ENCODE results near the gene CLASP2. TPM values are rescaled to one million over a fixed set of nuclear protein-coding genes. Genes with fewer than 3 reads are reported as not detected.
A peak's percentile ranks its signal among the peaks of the same experiment; 100 is the strongest.

The CLASP2 gene
- total RNA-seq, 4 donors from 2014 or later: 38.4 to 53.2 (median 43.1) TPM

DNA sequence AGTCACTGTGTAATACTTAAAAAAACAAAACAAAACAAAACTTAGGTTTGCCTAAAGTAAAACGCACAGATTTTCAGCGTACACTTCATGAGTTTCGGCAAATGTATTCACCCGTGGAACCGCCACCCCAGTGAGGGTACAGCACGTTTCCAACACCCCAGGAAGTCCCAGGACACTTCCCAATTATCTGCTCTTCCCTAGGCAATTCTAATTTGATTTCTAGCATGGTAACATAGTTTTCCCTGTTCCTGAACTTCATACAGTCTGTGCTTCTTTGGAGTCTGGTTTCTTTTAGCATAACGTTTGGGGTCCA, 497 bp upstream of the CLASP2 start:
- no peak for DNase-seq (ENCODE audit: extremely low spot score)
- no peaks in the 10 kb centered on the region for H3K36me3 ChIP-seq
- no peaks in the 10 kb centered on the region for H3K27me3 ChIP-seq
- H3K4me1 ChIP-seq: peaks cover 7 to 22% (median 19%) of the 10 kb centered on the region in 4 donors
- WGBS: 0% methylated on average over 7 of the region's 7 CpGs
- H3K4me3 ChIP-seq: peak overlapping the region; percentile 79 to 99 (median 92)
- peak overlapping the region; percentile 97 to 100 (median 98) for H3K27ac ChIP-seq (replicated peaks in 1 of 4)
- no peaks in the 10 kb centered on the region for H3K9me3 ChIP-seq
- TF ChIP-seq CTCF (IDR thresholded peaks at IDR 0.05) (no peak), POLR2A (IDR thresholded peaks at IDR 0.05; ENCODE audit: low read depth) (no peak), EP300 (IDR thresholded peaks at IDR 0.05) (no peak), POLR2AphosphoS5 (IDR thresholded peaks at IDR 0.05) (no peak)
- intact Hi-C loops (cut with DNase I): loop anchor here (5.0 kb wide), 1 partner anchor 69 kb away; no protein-coding TSS in a partner anchor

- DNase-seq (ENCODE audit: extremely low spot score): no peak
- TF ChIP-seq EP300 (IDR thresholded peaks at IDR 0.05) (no peak), POLR2AphosphoS5 (IDR thresholded peaks at IDR 0.05) (no peak)
- Histone ChIP-seq H3K4me1 (peaks cover 7 to 22% (median 19%) of the 10 kb centered on the region in 4 donors), H3K9me3 (no peaks in the 10 kb centered on the region), H3K27ac (replicated peaks in 1 of 4) (peak overlapping the region; percentile 97 to 100 (median 98)), H3K36me3 (no peaks in the 10 kb centered on the region), H3K4me3 (peak overlapping the region; percentile 79 to 99 (median 92)), H3K27me3 (no peaks in the 10 kb centered on the region)
- 0% methylated on average over 16 of the region's 26 CpGs for WGBS
- intact Hi-C loops (cut with DNase I): loop anchor here (2.0 to 5.0 kb wide), 2 partner anchors 70 to 81 kb away; no protein-coding TSS in a partner anchor
Measured at GRCh38 chr3:33717616-33717865, 513 bp downstream of the CLASP2 start.

GRCh38 chr3:33716227-33716626, 1.8 kb downstream of the CLASP2 start:
- Histone ChIP-seq H3K9me3 (no peaks in the 10 kb centered on the region), H3K36me3 (no peaks in the 10 kb centered on the region), H3K27me3 (no peaks in the 10 kb centered on the region), H3K4me1 (peaks cover 7 to 22% (median 19%) of the 10 kb centered on the region in 4 donors), H3K4me3 (peak overlapping the region; percentile 79 to 99 (median 92)), H3K27ac (replicated peaks in 1 of 4) (no peak overlapping the region)
- 56% methylated on average over 7 of the region's 7 CpGs for WGBS
- DNase-seq (ENCODE audit: extremely low spot score): no peak
- intact Hi-C loops (cut with DNase I): loop anchor here (2.0 to 5.0 kb wide), 2 partner anchors 71 to 79 kb away; no protein-coding TSS in a partner anchor
- TF ChIP-seq CTCF (IDR thresholded peaks at IDR 0.05) (no peak), POLR2AphosphoS5 (IDR thresholded peaks at IDR 0.05) (no peak), EP300 (IDR thresholded peaks at IDR 0.05) (no peak), POLR2A (IDR thresholded peaks at IDR 0.05; ENCODE audit: low read depth) (no peak)

DNA sequence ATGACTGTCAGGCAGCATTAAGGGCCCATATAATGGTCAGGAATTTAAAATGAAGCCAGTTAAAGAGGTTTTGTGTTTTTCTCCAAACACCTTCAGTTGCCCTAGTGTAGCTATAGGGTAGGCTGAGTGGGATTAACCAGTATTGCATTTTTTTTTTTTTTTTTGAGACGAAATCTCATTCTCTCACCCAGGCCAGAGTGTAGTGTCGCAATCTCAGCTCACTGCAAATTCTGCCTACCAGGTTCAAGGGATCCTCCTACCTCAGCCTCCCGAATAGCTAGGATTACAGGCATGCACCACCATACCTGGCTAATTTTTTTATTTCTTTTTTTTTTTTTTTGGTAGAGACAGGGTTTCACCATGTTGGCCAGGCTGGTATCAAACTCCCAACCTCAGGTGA, 7.0 kb downstream of the CLASP2 start:
- Histone ChIP-seq H3K27ac (replicated peaks in 1 of 4) (no peak overlapping the region), H3K4me3 (no peak overlapping the region), H3K9me3 (no peaks in the 10 kb centered on the region), H3K27me3 (no peaks in the 10 kb centered on the region), H3K36me3 (no peaks in the 10 kb centered on the region), H3K4me1 (peaks cover 2 to 4% (median 4%) of the 10 kb centered on the region in 4 donors)
- WGBS: 97% methylated on average over 3 of the region's 3 CpGs
- TF ChIP-seq POLR2AphosphoS5 (IDR thresholded peaks at IDR 0.05) (no peak), CTCF (IDR thresholded peaks at IDR 0.05) (no peak), POLR2A (IDR thresholded peaks at IDR 0.05; ENCODE audit: low read depth) (no peak), EP300 (IDR thresholded peaks at IDR 0.05) (no peak)
- intact Hi-C loops (cut with DNase I): no loop called here
- no peak for DNase-seq (ENCODE audit: extremely low spot score)

DNA sequence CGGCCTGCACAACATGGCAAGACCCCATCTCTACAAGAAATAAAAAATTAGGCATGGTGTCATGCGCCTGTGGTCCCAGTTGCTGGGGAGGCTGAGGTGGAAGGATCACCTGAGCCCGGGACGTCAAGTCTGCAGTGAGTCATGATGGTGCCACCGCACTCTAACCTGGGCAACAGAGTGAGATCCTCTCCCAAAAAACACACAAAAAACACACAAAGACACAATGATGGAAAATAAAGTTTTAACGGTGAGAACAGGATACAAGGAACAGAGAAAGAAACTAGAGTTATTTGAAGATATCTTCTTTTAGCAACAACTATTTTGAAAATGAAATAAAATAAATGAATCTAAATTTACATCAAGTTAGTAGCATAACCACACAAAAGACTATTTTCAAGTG, 12.0 kb downstream of the CLASP2 start:
- Histone ChIP-seq H3K9me3 (peaks cover 0 to 14% (median 10%) of the 10 kb centered on the region in 4 donors), H3K36me3 (no peaks in the 10 kb centered on the region), H3K4me3 (no peak overlapping the region), H3K27ac (replicated peaks in 1 of 4) (no peak overlapping the region), H3K4me1 (no peaks in the 10 kb centered on the region), H3K27me3 (no peaks in the 10 kb centered on the region)
- no peak for TF ChIP-seq CTCF (IDR thresholded peaks at IDR 0.05)
- no peak for TF ChIP-seq EP300 (IDR thresholded peaks at IDR 0.05)
- TF ChIP-seq POLR2A (IDR thresholded peaks at IDR 0.05; ENCODE audit: low read depth): no peak
- TF ChIP-seq POLR2AphosphoS5 (IDR thresholded peaks at IDR 0.05): no peak
- DNase-seq (ENCODE audit: extremely low spot score): no peak
- WGBS: 95% methylated on average over 6 of the region's 6 CpGs
- intact Hi-C loops (cut with DNase I): loop anchor here (5.0 kb wide), 1 partner anchor 39 kb away; no protein-coding TSS in a partner anchor

All from esophagus muscularis mucosa (tissue), 4 donors.